Caco-2 (cell line): ENCODE data around the gene MSX1. TPM values are rescaled to one million over a fixed set of nuclear protein-coding genes. Genes with fewer than 3 reads are reported as not detected.

Experiments
- BruUV-seq: library from RNA; stranded (reverse); fragments of 400-500 nt; replicated peaks from 2 replicates; lab custom pipeline; 2021; lab: Mats Ljungman, UMichigan
- CTCF ChIA-PET: fragments of 300-600 bp; sonication (Branson Sonifier 250); formaldehyde crosslinking; loops from one replicate; lab custom pipeline; 2022; ENCODE audit warnings: antibody characterized with exemption; lab: Charles Lee
- POLR2A ChIA-PET: fragments of 300-600 bp; sonication (Branson Sonifier 250); formaldehyde crosslinking; loops from one replicate; lab custom pipeline; 2022; ENCODE audit warnings: antibody characterized with exemption; lab: Charles Lee
- DNase-seq, 2 experiments: peaks; one replicate each; pipeline versions ENCODE4 v3.0.0 to v3.0.0-alpha.2; 2020 to 2022
- H3K27me3 ChIP-seq: replicated peaks from 2 replicates; pipeline ENCODE4 v1.6.0; 2011; ENCODE audit warnings: low read length; ENCODE audit not compliant: control insufficient read depth, insufficient read depth
- H3K36me3 ChIP-seq: 2 replicates; pipeline ENCODE4 v1.5.1; 2011; ENCODE audit warnings: low read length; ENCODE audit not compliant: control insufficient read depth, insufficient read depth
- H3K4me1 ChIP-seq: fragments of 250-450 bp; sonication (Bioruptor Pico); 2 replicates; pipeline ENCODE4 v1.5.1; 2020; ENCODE audit warnings: mild to moderate bottlenecking
- H3K4me3 ChIP-seq: 2 replicates; pipeline ENCODE4 v1.5.1; 2011; ENCODE audit warnings: low read depth, mild to moderate bottlenecking, control low read depth, low read length
- H3K9me3 ChIP-seq: fragments of 250-450 bp; sonication (Bioruptor Pico); 2 replicates; pipeline ENCODE4 v1.5.1; 2020; ENCODE audit warnings: mild to moderate bottlenecking, moderate library complexity
- H3K27ac Mint-ChIP-seq: one replicate; pipeline ENCODE4 v1.8.0; 2022; ENCODE audit warnings: mixed read lengths; ENCODE audit not compliant: unreplicated experiment
- H3K27me3 Mint-ChIP-seq: one replicate; pipeline ENCODE4 v1.8.0; 2022; ENCODE audit warnings: mixed read lengths; ENCODE audit not compliant: insufficient read depth, unreplicated experiment
- H3K36me3 Mint-ChIP-seq: one replicate; pipeline ENCODE4 v1.8.0; 2022; ENCODE audit warnings: mild to moderate bottlenecking, mixed read lengths; ENCODE audit not compliant: insufficient read depth, unreplicated experiment
- H3K4me1 Mint-ChIP-seq: one replicate; pipeline ENCODE4 v1.8.0; 2022; ENCODE audit warnings: low read depth, mixed read lengths; ENCODE audit not compliant: unreplicated experiment
- H3K4me3 Mint-ChIP-seq: one replicate; pipeline ENCODE4 v1.8.0; 2022; ENCODE audit warnings: mild to moderate bottlenecking, moderate library complexity, mixed read lengths; ENCODE audit not compliant: unreplicated experiment
- H3K9me3 Mint-ChIP-seq: one replicate; pipeline ENCODE4 v1.8.0; 2022; ENCODE audit warnings: mixed read lengths; ENCODE audit not compliant: unreplicated experiment
- intact Hi-C: fragments of 100-400 bp; cut with micrococcal nuclease; formaldehyde crosslinking; loops from one replicate; pipeline ENCODE4 v1.10.0; 2022; ENCODE audit not compliant: unreplicated experiment
- total RNA-seq: library from RNA; stranded (reverse); gene quantifications from 2 replicates; pipeline ENCODE4 v1.2.3, GENCODE V29; 2022
- TF ChIP-seq, protein P1 (sequence below), 2 experiments: fragments of 200-600 bp in 1 of 2; IDR thresholded peaks; 1 replicate in 1 of 2; 2 replicates in 1 of 2; pipeline versions ENCODE4 v1.5.1 to v1.8.0; 2011 to 2022; ENCODE audit warnings: antibody characterized with exemption in 1 of 2, control low read depth in 1 of 2, inconsistent platforms in 1 of 2, low read depth in 1 of 2, low read length in 1 of 2, mild to moderate bottlenecking in 1 of 2, moderate library complexity in 1 of 2; ENCODE audit not compliant: insufficient read depth in 1 of 2, severe bottlenecking in 1 of 2, unreplicated experiment in 1 of 2

The MSX1 gene
- total RNA-seq, 1 experiment from 2014 or later: 35.1 TPM

DNA sequence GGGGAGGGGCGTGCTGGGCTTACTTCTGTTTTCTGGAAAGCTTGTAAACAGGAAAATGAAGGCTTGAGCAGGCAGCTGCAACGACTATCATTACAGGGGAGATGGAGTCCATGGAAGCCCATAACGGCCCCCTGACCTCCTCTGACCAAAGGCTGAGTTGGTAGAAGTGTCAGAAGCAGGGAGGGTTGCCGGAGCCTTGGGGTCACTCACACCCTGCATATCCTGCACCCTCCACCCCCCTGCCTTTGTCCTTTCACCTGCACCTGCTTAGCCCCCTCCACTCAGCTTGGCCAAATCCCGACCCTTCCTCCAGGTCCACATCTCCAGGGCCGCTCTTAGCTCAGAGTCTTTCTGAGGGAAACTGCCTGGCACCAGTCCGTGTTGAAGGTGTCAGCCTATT is 12.5 kb upstream of the MSX1 start:
- CTCF ChIA-PET: interaction anchor here (0.6 kb wide), 1 partner anchor 71 kb away, joined by 3 read pairs; no protein-coding TSS in a partner anchor
- H3K36me3 Mint-ChIP-seq: no peaks in the 10 kb centered on the region
- BruUV-seq: no TSS peak
- no peaks in the 10 kb centered on the region for H3K27me3 Mint-ChIP-seq
- Histone ChIP-seq H3K9me3 (no peaks in the 10 kb centered on the region), H3K27me3 (no peaks in the 10 kb centered on the region), H3K36me3 (no peaks in the 10 kb centered on the region), H3K4me3 (no peak overlapping the region), H3K4me1 (no peaks in the 10 kb centered on the region)
- TF ChIP-seq, protein P1, sequence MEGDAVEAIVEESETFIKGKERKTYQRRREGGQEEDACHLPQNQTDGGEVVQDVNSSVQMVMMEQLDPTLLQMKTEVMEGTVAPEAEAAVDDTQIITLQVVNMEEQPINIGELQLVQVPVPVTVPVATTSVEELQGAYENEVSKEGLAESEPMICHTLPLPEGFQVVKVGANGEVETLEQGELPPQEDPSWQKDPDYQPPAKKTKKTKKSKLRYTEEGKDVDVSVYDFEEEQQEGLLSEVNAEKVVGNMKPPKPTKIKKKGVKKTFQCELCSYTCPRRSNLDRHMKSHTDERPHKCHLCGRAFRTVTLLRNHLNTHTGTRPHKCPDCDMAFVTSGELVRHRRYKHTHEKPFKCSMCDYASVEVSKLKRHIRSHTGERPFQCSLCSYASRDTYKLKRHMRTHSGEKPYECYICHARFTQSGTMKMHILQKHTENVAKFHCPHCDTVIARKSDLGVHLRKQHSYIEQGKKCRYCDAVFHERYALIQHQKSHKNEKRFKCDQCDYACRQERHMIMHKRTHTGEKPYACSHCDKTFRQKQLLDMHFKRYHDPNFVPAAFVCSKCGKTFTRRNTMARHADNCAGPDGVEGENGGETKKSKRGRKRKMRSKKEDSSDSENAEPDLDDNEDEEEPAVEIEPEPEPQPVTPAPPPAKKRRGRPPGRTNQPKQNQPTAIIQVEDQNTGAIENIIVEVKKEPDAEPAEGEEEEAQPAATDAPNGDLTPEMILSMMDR (IDR thresholded peaks at IDR 0.05; ENCODE audit: insufficient read depth in 1 of 2, low read depth in 1 of 2, low read length in 1 of 2, severe bottlenecking in 1 of 2, unreplicated experiment in 1 of 2): no peak
- POLR2A ChIA-PET: no interaction called here
- H3K9me3 Mint-ChIP-seq: no peaks in the 10 kb centered on the region
- intact Hi-C loops: no loop called here
- H3K4me3 Mint-ChIP-seq: no peak overlapping the region
- H3K4me1 Mint-ChIP-seq: no peaks in the 10 kb centered on the region
- no peak overlapping the region for H3K27ac Mint-ChIP-seq
- DNase-seq: no peak

DNA sequence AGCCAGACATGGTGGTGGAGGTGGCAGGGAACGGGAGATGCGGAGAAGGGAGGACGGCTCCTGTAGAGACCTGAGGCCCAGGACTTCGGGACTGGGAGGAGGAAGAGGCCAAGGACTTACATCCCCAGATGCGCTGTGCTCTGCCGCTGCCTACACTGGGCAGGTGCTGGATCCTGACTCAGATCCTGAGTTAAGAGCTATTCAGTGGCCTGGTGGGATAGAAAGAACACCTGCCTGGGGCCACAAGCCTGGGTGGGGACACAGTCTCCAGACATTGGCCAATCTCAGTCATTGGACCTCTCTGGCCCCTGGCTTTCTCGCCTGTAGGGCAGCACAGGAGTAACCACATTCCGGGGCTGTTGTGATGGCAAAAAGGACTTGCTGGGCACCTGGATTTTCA is 10.9 kb upstream of the MSX1 start:
- TF ChIP-seq, protein P1 (IDR thresholded peaks at IDR 0.05; ENCODE audit: insufficient read depth in 1 of 2, low read depth in 1 of 2, low read length in 1 of 2, severe bottlenecking in 1 of 2, unreplicated experiment in 1 of 2): no peak
- no TSS peak for BruUV-seq
- intact Hi-C loops: no loop called here
- no peak for DNase-seq
- Mint-ChIP-seq H3K4me1 (no peaks in the 10 kb centered on the region), H3K4me3 (no peak overlapping the region), H3K9me3 (no peaks in the 10 kb centered on the region), H3K27ac (no peak overlapping the region), H3K36me3 (peaks cover 5% of the 10 kb centered on the region), H3K27me3 (no peaks in the 10 kb centered on the region)
- H3K4me1 ChIP-seq: no peaks in the 10 kb centered on the region
- H3K4me3 ChIP-seq: no peak overlapping the region
- H3K36me3 ChIP-seq: no peaks in the 10 kb centered on the region
- H3K27me3 ChIP-seq: no peaks in the 10 kb centered on the region
- POLR2A ChIA-PET: no interaction called here
- CTCF ChIA-PET: no interaction called here
- H3K9me3 ChIP-seq: no peaks in the 10 kb centered on the region

DNA sequence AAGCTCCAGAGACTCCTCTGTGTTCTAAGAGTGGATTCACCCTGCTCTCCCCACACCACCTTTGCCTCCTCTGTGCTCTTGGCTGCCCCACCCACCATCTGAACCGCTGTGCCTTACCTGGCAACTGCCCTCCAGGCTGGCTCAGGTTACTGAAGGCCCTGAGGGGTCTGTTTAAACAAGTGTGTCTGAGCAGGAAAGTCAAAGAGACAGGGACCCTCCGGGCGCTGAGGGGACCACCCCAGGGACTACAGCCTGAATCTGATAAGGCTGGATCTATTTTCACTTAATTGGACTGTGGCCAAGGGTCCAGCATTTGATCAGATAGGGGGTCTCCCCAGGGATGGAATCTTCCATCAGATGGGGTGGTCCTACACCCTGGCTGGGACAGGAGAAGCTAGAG is 10.4 kb upstream of the MSX1 start:
- BruUV-seq: no TSS peak
- POLR2A ChIA-PET: no interaction called here
- Mint-ChIP-seq H3K27me3 (no peaks in the 10 kb centered on the region), H3K9me3 (no peaks in the 10 kb centered on the region), H3K4me3 (no peak overlapping the region), H3K4me1 (no peaks in the 10 kb centered on the region), H3K36me3 (peaks cover 5% of the 10 kb centered on the region), H3K27ac (no peak overlapping the region)
- H3K36me3 ChIP-seq: no peaks in the 10 kb centered on the region
- DNase-seq: no peak
- no peaks in the 10 kb centered on the region for H3K27me3 ChIP-seq
- intact Hi-C loops: no loop called here
- CTCF ChIA-PET: no interaction called here
- no peak overlapping the region for H3K4me3 ChIP-seq
- no peaks in the 10 kb centered on the region for H3K9me3 ChIP-seq
- TF ChIP-seq, protein P1 (IDR thresholded peaks at IDR 0.05; ENCODE audit: insufficient read depth in 1 of 2, low read depth in 1 of 2, low read length in 1 of 2, severe bottlenecking in 1 of 2, unreplicated experiment in 1 of 2): no peak
- H3K4me1 ChIP-seq: no peaks in the 10 kb centered on the region
